AG04450 (cell line): ENCODE measurements around the gene LARP1. TPM values are rescaled to one million over a fixed set of nuclear protein-coding genes. Genes with fewer than 3 reads are reported as not detected.

ENCODE experiments used
- CTCF ChIA-PET: fragments of 300-600, 350-600 bp; formaldehyde crosslinking; extraction: SDS; loops from one replicate; lab custom pipeline; 2022; ENCODE audit warnings: antibody characterized with exemption, inconsistent platforms; lab: Charles Lee
- POLR2A ChIA-PET: fragments of 350-600 bp; formaldehyde crosslinking; extraction: SDS; loops from one replicate; lab custom pipeline; 2021; ENCODE audit warnings: antibody characterized with exemption, inconsistent platforms; lab: Yijun Ruan, JAX
- DNase-seq: peaks from one replicate; pipeline ENCODE4 v3.0.0-alpha.2; 2011; ENCODE audit warnings: low read depth, low spot score
- H3K27ac ChIP-seq: one replicate; pipeline ENCODE4 v1.5.1; 2012; ENCODE audit warnings: low read depth, low read length, control low read depth
- H3K27me3 ChIP-seq: one replicate; pipeline ENCODE4 v1.6.0; 2012; ENCODE audit warnings: low read length; ENCODE audit not compliant: control insufficient read depth, insufficient read depth
- H3K4me3 ChIP-seq: 2 replicates; pipeline ENCODE4 v1.5.1; 2011; ENCODE audit warnings: mild to moderate bottlenecking, low read depth, low read length, control low read depth
- H3K9me3 ChIP-seq: 2 replicates; pipeline ENCODE4 v1.5.1; 2012; ENCODE audit warnings: low read length; ENCODE audit not compliant: control insufficient read depth, insufficient read depth
- CTCF ChIP-seq: IDR thresholded peaks from 2 replicates; pipeline ENCODE4 v1.5.1; 2011; ENCODE audit warnings: low read depth, low read length, control low read depth, inconsistent platforms
- polyA plus RNA-seq: library from polyadenylated mRNA; depleted of rRNA; stranded (reverse); fragments of >200 nt; gene quantifications from 2 replicates; pipeline ENCODE4 v1.2.3, GENCODE V29; 2011

The LARP1 gene
- polyA plus RNA-seq, 1 experiment, result 54.9 TPM

GRCh38 chr5:154788212-154788611 is 33.0 kb downstream of the LARP1 start:
- TF ChIP-seq CTCF, result no peak
- no peak for DNase-seq
- CTCF ChIA-PET, result interaction anchor here (1.0 kb wide), 1 partner anchor 138 kb away, joined by 6 read pairs; no protein-coding TSS in a partner anchor
- no peaks in the 10 kb centered on the region for H3K9me3 ChIP-seq
- no peak overlapping the region for H3K4me3 ChIP-seq
- POLR2A ChIA-PET, result no interaction called here
- H3K27me3 ChIP-seq, result no peaks in the 10 kb centered on the region
- H3K27ac ChIP-seq, result no peak overlapping the region

- no peak for TF ChIP-seq CTCF
- no peak for DNase-seq
- H3K9me3 ChIP-seq, result no peaks in the 10 kb centered on the region
- no peak overlapping the region for H3K4me3 ChIP-seq
- CTCF ChIA-PET, result no interaction called here
- POLR2A ChIA-PET, result interaction anchor here (0.6 kb wide), 1 partner anchor 10 kb away, joined by 4 read pairs; no protein-coding TSS in a partner anchor
- no peak overlapping the region for H3K27ac ChIP-seq
- no peaks in the 10 kb centered on the region for H3K27me3 ChIP-seq
Observed at GRCh38 chr5:154791535-154791934, 36.4 kb downstream of the LARP1 start.

GRCh38 chr5:154793599-154794524 is 38.7 kb downstream of the LARP1 start:
- Histone ChIP-seq H3K9me3 (no peaks in the 10 kb centered on the region), H3K27me3 (no peaks in the 10 kb centered on the region), H3K4me3 (no peak overlapping the region), H3K27ac (peak overlapping the region; percentile 39)
- ChIA-PET POLR2A (interaction anchor here (0.9 to 1.5 kb wide), 4 partner anchors 12 to 147 kb away, joined by 4 to 5 read pairs (median 4); no protein-coding TSS in a partner anchor), CTCF (interaction anchor here (1.1 kb wide), 1 partner anchor 144 kb away, joined by 4 read pairs; no protein-coding TSS in a partner anchor)
- DNase-seq, result peak; percentile 20
- no peak for TF ChIP-seq CTCF

GRCh38 chr5:154794525-154795234 is 39.5 kb downstream of the LARP1 start:
- POLR2A ChIA-PET, result interaction anchor here (0.9 to 1.5 kb wide), 4 partner anchors 13 to 148 kb away, joined by 4 to 5 read pairs (median 4); no protein-coding TSS in a partner anchor
- no peak for TF ChIP-seq CTCF
- Histone ChIP-seq H3K4me3 (no peak overlapping the region), H3K9me3 (no peaks in the 10 kb centered on the region), H3K27ac (no peak overlapping the region), H3K27me3 (no peaks in the 10 kb centered on the region)
- peak; percentile 29 for DNase-seq
- CTCF ChIA-PET, result interaction anchor here (1.1 kb wide), 1 partner anchor 144 kb away, joined by 4 read pairs; no protein-coding TSS in a partner anchor
